HCT116 (cell line): ENCODE results near the gene GUCA2B.
A peak's percentile ranks its signal among the peaks of the same experiment; 100 is the strongest.

Source experiments
- CTCF ChIP-seq, 3 experiments: fragments of 200-600 bp in 1 of 3; sonication (generic) in 1 of 3; IDR thresholded peaks in 2 of 3; conservative IDR thresholded peaks in 1 of 3; 2 replicates each; pipeline ENCODE4 v1.5.1; 2012 to 2017; ENCODE audit warnings: low read depth in 2 of 3, low read length in 2 of 3, antibody characterized with exemption in 1 of 3, borderline replicate concordance in 1 of 3, control low read depth in 1 of 3, mild to moderate bottlenecking in 1 of 3, mixed read lengths in 1 of 3, mixed run types in 1 of 3, moderate library complexity in 1 of 3; ENCODE audit not compliant: insufficient read depth in 1 of 3
- ELF1 ChIP-seq: IDR thresholded peaks from 2 replicates; pipeline ENCODE4 v1.6.1; 2012; ENCODE audit warnings: low read depth, borderline replicate concordance
- EZH2 ChIP-seq: fragments of 200-600 bp; sonication (generic); IDR thresholded peaks from 2 replicates; pipeline ENCODE4 v1.6.1; 2017; ENCODE audit warnings: antibody characterized with exemption, mixed run types
- POLR2A ChIP-seq: IDR thresholded peaks from 2 replicates; pipeline ENCODE4 v1.7.0; 2011; ENCODE audit warnings: borderline replicate concordance; ENCODE audit not compliant: insufficient read depth, insufficient read length; ENCODE audit errors: extremely low read depth
- POLR2AphosphoS5 ChIP-seq: IDR thresholded peaks from 2 replicates; pipeline ENCODE4 v1.6.1; 2011; ENCODE audit warnings: mild to moderate bottlenecking, low read depth, low read length, moderate library complexity
- REST ChIP-seq: IDR thresholded peaks from 2 replicates; pipeline ENCODE4 v1.6.1; 2012; ENCODE audit warnings: low read depth
- SIN3A ChIP-seq: IDR thresholded peaks from 2 replicates; pipeline ENCODE4 v1.6.1; 2012; ENCODE audit warnings: low read depth
- YY1 ChIP-seq: IDR thresholded peaks from 2 replicates; pipeline ENCODE4 v1.6.1; 2011; ENCODE audit warnings: low read length, low read depth, moderate library complexity, mild to moderate bottlenecking; ENCODE audit not compliant: insufficient replicate concordance; ENCODE audit errors: extremely low read depth
- TF ChIP-seq, protein P1 (sequence below): IDR thresholded peaks from 2 replicates; pipeline ENCODE4 v1.6.1; 2012

DNA sequence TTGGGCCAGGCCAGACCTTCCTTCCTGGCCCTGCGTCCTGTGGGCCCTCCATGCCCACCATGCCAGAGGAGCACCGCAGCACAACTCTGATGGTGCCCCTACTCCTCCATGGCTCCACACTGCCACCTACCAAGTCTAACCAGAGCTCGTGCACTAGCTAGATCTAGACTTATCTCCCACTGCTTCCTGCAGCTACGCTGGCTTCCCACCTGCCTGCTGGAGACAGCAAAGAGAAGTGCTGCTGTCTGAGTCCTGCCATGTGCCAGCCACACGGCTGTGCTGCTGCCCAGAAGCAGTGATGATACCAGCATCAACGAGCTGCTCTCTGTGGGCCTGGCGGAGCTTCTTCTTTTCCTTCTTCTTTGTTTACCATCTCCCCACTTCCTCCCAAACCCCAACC lies 4.5 kb downstream of the GUCA2B start:
- peak; percentile 20 to 29 (median 21); a peak in 4 of 6 replicates for TF ChIP-seq CTCF (IDR thresholded peaks at IDR 0.05 in 2 of 3, conservative IDR thresholded peaks at IDR 0.05 in 1 of 3; ENCODE audit: borderline replicate concordance in 1 of 3, insufficient read depth in 1 of 3, low read depth in 2 of 3, low read length in 2 of 3)
- no peak for TF ChIP-seq POLR2A
- no peak for TF ChIP-seq EZH2
- TF ChIP-seq REST: no peak
- no peak for TF ChIP-seq SIN3A
- TF ChIP-seq ELF1: no peak
- no peak for TF ChIP-seq POLR2AphosphoS5
- TF ChIP-seq, protein P1, sequence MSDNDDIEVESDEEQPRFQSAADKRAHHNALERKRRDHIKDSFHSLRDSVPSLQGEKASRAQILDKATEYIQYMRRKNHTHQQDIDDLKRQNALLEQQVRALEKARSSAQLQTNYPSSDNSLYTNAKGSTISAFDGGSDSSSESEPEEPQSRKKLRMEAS: peak; percentile 68
- TF ChIP-seq YY1: no peak
